T47D (cell line): Measurements from ENCODE around the gene BCAS3.
"Not testable (repeated sequence)": the region's sequence is repeated elsewhere in the genome, so short reads cannot be mapped to it uniquely, and the experiment has no call there.

ENCODE experiments used
- DNase-seq, 2 experiments: peaks; one replicate each; pipeline versions ENCODE4 v3.0.0 to v3.0.0-alpha.2; 2011 to 2012; ENCODE audit warnings: low read depth in 1 of 2, low spot score in 1 of 2
- JUND ChIP-seq: IDR thresholded peaks from 2 replicates; pipeline ENCODE4 v1.6.1; 2012; ENCODE audit warnings: low read depth
- in situ Hi-C: cut with HindIII; loops from 2 replicates; pipeline ENCODE4 v1.10.0; 2016; ENCODE audit warnings: low sequenced_read_pairs, low pct_unique_long_range_greater_than_20kb

The BCAS3 gene

DNA sequence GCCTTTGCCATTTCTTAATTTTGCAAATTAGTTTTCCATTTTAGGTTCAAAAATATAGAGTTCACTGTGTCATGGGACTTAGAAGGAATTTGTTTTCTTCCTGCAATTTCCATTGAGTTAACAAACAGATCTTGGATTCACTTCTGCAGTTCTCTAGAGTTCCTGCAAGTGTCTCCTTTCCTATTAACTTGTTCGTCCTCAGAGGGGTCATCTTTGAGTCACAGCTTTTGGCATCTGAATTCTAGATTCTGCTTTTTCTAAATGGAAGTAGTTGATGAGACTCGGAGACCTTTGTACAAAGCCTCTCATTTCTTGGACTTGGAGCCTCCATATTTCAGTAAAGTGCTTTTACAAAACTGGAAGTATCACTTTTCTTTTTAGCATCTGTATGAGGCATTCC, 323.3 kb downstream of the BCAS3 start:
- no peak for TF ChIP-seq JUND
- DNase-seq = peak in 1 of 2 experiments; percentile 49
- in situ Hi-C loops = no loop called here

- DNase-seq = peak in 1 of 2 experiments; percentile 66
- in situ Hi-C loops = no loop called here
Measured at GRCh38 chr17:61002316-61002736, 324.7 kb downstream of the BCAS3 start.

GRCh38 chr17:61005358-61005757, 327.7 kb downstream of the BCAS3 start:
- TF ChIP-seq JUND = no peak
- in situ Hi-C loops = no loop called here
- no peak for DNase-seq

More at GRCh38 chr17:61002316-61002736, 324.7 kb downstream of the BCAS3 start:
- no peak for TF ChIP-seq JUND

DNA sequence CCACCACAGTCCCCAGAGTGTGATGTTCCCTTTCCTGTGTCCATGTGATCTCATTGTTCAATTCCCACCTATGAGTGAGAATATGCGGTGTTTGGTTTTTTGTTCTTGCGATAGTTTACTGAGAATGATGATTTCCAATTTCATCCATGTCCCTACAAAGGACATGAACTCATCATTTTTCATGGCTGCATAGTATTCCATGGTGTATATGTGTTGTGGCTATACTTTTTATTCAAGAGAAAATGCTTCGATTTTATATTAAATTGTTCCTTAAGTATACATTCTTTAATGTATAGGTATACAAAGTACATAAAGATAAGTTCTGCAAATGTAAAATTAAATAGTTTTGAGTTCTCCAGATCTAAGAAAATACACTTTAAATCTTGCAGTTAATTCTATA, 328.3 kb downstream of the BCAS3 start:
- in situ Hi-C loops, DNase-seq: not testable (repeated sequence)

- in situ Hi-C loops = no loop called here
- DNase-seq = peak in 1 of 2 experiments; percentile 9
- TF ChIP-seq JUND = no peak
Measured at GRCh38 chr17:61007980-61008379, 330.3 kb downstream of the BCAS3 start.

DNA sequence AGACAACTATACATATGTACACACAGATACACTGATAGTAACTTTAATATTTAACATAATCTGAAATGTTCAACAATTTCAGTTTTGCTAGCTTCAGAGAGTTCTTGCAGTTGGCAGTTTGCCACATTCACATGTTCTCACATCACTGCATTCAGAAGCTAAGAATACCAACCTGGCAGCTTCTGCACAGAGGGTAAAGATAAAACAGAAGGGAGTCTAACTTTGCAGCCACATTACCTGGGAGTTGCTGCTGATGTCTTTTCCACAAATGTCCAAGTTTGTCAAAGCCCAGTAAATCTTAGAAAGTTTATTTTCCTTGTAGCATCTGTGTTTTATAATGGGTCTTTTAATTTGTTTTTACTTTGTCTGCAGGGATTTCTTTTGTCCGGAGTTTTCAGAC, 332.0 kb downstream of the BCAS3 start:
- no peak for TF ChIP-seq JUND
- in situ Hi-C loops = no loop called here
- DNase-seq = no peak

GRCh38 chr17:61010661-61011170, 333.1 kb downstream of the BCAS3 start:
- TF ChIP-seq JUND = no peak
- DNase-seq = no peak
- in situ Hi-C loops = no loop called here

DNA sequence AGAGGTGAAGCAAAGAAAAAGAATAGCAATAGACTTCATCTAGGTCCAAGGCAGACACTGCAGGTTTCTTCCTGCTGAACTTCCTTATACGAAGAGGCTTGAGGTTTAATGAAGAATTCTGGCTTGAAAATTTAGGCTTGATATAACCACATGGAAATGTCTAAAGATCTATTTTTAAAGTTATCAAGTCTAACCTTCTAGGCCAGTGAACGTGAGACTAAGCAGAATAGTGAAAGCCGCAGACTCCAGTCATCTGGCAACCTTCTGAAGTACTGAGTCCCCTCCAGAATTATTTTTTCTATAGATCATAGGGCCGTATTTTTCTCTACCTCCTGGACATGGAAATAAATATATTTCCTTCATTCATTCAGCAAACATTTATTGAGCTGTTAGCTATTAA, 333.6 kb downstream of the BCAS3 start:
- TF ChIP-seq JUND = no peak
- DNase-seq = no peak
- in situ Hi-C loops = no loop called here

DNA sequence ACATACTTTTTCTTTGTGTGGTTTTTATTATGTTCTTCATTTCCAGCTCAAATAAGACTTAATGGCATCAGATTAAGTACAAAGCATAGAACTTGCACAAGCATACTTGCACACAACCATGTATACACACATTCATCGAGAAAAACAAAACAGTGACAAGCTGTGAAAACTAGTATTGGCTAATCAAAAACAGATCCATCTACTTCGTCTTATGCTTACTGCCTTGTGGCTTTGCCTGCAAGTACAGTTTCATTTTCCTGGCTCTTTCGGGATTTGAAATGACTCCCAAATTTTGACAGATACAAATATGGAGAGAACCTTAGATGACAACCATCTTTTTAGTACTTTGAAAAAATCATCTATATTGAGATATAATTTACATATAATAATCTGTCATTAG, 338.3 kb downstream of the BCAS3 start:
- in situ Hi-C loops = no loop called here
- TF ChIP-seq JUND = no peak
- no peak for DNase-seq

GRCh38 chr17:61017317-61018006, 339.8 kb downstream of the BCAS3 start:
- in situ Hi-C loops = no loop called here
- DNase-seq = no peak
- TF ChIP-seq JUND = no peak

GRCh38 chr17:61018938-61019337, 341.3 kb downstream of the BCAS3 start:
- in situ Hi-C loops = no loop called here
- TF ChIP-seq JUND = no peak
- DNase-seq = no peak

DNA sequence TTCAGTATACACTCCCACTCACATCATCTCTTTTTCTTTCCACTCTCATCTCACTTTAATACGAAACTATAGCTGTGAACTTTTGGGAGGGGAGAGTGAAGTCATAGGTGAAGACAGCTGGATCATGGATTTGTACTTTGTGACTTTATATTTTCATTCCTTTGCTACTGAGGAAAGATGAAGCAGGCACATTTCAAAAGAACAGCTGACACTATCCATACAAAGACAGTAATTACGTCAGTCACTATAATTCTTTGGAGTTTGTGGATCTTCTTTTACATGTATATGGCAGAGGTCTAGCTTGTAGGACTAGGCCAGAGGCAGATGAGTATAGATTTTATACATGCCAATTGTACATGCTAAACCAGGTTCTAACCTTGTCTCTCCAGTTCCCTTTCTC, 346.3 kb downstream of the BCAS3 start:
- in situ Hi-C loops = no loop called here
- TF ChIP-seq JUND = no peak
- peak in 1 of 2 experiments; percentile 22 for DNase-seq

GRCh38 chr17:61026818-61027217, 349.2 kb downstream of the BCAS3 start:
- TF ChIP-seq JUND = no peak
- DNase-seq = no peak
- in situ Hi-C loops = no loop called here

DNA sequence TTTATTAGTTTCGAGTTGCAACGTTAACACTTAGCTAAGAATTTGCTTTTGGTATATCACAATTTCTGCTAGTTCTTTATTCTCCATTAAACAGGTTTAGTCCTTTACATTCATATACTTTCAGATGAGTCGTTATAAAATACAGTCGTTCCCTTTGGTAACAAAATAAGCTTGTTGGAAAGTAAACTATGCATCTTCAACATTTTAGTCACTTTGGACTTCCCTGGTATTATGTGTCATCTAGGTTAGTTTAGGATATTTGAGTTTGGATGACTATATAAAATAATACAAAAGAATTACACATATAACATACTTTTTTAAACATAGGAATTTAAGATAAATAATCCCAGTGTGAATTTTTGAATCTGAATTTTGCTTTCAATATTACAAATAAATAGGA, 351.5 kb downstream of the BCAS3 start:
- no peak for TF ChIP-seq JUND
- in situ Hi-C loops = no loop called here
- no peak for DNase-seq
